ENCODE results near the gene BFSP2.

BFSP2 gene

DNA sequence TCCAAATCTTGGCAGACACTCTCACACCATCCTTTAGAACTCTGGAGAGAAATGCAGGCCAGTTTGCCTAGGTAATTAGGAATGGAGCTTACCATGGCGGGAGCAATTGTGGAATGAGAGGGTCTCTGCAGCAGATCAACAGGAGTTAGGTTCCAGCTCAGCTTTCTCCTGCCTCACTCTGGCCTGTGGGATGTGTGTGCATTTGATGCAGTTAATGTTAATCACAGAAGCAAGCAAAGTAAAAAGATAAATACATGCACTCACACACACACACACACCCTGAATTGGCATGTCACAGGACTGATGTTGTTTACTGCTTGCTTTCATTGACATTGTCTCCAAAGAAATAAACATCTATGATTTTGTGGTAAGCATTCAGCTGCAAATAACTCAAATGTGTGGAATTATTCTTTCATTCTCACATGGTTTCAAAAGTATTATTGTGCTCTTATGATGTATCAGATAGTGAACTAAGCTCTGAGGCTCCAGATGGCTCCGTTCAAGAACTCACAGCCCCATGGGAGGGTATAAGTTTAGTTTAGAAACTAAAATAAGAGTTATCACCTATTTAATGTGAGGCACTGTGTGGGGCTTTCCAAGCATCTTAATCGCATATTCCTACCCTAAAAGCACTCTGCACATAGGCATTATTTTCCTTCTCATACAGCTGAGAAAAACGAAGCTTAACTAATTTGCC, 31.3 kb upstream of the BFSP2 start:
- Histone ChIP-seq H3K36me3 (ENCODE audit: control insufficient read depth, insufficient read depth, low read length) (no peaks in the 10 kb centered on the region), H3K4me1 (ENCODE audit: control insufficient read depth, insufficient read depth, low read length, poor library complexity, severe bottlenecking) (no peaks in the 10 kb centered on the region), H3K4me3 (ENCODE audit: insufficient read depth, low read depth, low read length, poor library complexity, severe bottlenecking) (no peak overlapping the region), H3K27ac (ENCODE audit: insufficient read depth, low read length, poor library complexity, severe bottlenecking) (no peak overlapping the region), H3K27me3 (replicated peaks; ENCODE audit: control insufficient read depth, insufficient read depth, low read length, poor library complexity, severe bottlenecking) (no peaks in the 10 kb centered on the region), H3K9me3 (ENCODE audit: control insufficient read depth, low read length) (no peaks in the 10 kb centered on the region)
- no peak for DNase-seq

DNA sequence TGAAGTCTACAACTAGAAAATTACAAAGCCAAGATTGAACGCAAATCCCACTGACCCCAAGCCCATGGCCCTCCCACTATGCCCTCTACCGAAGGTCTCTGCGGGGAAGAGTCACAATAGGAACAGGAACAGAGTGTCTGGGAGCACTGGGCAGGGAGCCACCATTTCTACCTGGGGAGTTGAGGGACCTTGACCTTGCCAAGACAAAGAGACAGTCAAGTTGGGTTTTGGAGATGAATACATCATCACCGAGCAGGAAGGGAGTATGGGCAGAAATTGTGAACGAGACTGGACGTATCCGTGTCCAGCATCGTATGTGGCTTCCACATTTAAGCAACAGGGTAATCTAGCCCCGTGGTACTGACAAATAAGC, 30.8 kb upstream of the BFSP2 start:
- DNase-seq, result no peak
- no peaks in the 10 kb centered on the region for H3K36me3 ChIP-seq (ENCODE audit: control insufficient read depth, insufficient read depth, low read length)
- no peaks in the 10 kb centered on the region for H3K4me1 ChIP-seq (ENCODE audit: control insufficient read depth, insufficient read depth, low read length, poor library complexity, severe bottlenecking)
- no peaks in the 10 kb centered on the region for H3K9me3 ChIP-seq (ENCODE audit: control insufficient read depth, low read length)
- no peak overlapping the region for H3K4me3 ChIP-seq (ENCODE audit: insufficient read depth, low read depth, low read length, poor library complexity, severe bottlenecking)
- H3K27me3 ChIP-seq (replicated peaks; ENCODE audit: control insufficient read depth, insufficient read depth, low read length, poor library complexity, severe bottlenecking), result no peaks in the 10 kb centered on the region
- no peak overlapping the region for H3K27ac ChIP-seq (ENCODE audit: insufficient read depth, low read length, poor library complexity, severe bottlenecking)

DNA sequence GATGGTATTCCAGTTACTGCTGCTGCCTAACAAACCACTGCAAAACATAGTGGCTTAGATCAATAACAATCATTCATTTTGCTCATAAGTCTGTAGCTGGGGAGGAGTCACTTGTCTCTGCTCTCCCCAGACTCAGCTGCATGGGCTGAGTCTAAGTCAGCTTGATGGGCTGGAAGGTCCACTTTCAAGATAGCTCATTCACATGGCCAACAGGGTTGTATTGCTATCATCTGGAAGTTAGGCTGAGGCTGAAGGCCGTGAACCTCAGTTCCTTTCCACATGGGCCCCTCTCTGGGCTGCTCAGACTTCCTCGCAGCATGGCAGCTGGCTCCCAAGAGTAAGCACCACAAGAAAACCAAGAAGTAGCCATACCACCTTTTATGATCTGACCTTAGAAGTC, 28.7 kb upstream of the BFSP2 start:
- no peaks in the 10 kb centered on the region for H3K9me3 ChIP-seq (ENCODE audit: control insufficient read depth, low read length)
- no peak overlapping the region for H3K27ac ChIP-seq (ENCODE audit: insufficient read depth, low read length, poor library complexity, severe bottlenecking)
- H3K36me3 ChIP-seq (ENCODE audit: control insufficient read depth, insufficient read depth, low read length), result no peaks in the 10 kb centered on the region
- H3K4me1 ChIP-seq (ENCODE audit: control insufficient read depth, insufficient read depth, low read length, poor library complexity, severe bottlenecking), result no peaks in the 10 kb centered on the region
- no peak overlapping the region for H3K4me3 ChIP-seq (ENCODE audit: insufficient read depth, low read depth, low read length, poor library complexity, severe bottlenecking)
- DNase-seq, result no peak
- no peaks in the 10 kb centered on the region for H3K27me3 ChIP-seq (replicated peaks; ENCODE audit: control insufficient read depth, insufficient read depth, low read length, poor library complexity, severe bottlenecking)

DNA sequence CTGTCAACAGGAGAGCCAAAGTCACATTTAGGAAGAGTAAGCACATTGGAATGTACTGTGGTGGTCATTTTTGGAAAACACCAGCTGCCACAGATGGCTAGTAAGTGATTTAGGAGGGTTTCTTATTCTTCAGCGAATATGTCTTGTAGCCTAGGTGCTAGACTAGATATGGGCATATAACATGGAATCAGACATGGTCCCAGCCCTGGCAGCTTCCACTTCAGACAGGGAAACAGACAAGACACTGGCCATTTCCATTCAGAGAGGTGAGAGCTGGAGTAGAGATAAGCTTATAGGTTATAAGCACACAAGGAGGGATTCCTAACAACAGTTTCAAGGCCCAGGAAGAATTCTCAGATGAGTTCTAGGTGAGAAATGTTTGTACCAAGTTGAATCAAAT, 28.2 kb upstream of the BFSP2 start:
- Histone ChIP-seq H3K4me3 (ENCODE audit: insufficient read depth, low read depth, low read length, poor library complexity, severe bottlenecking) (no peak overlapping the region), H3K9me3 (ENCODE audit: control insufficient read depth, low read length) (no peaks in the 10 kb centered on the region), H3K27ac (ENCODE audit: insufficient read depth, low read length, poor library complexity, severe bottlenecking) (no peak overlapping the region), H3K27me3 (replicated peaks; ENCODE audit: control insufficient read depth, insufficient read depth, low read length, poor library complexity, severe bottlenecking) (no peaks in the 10 kb centered on the region), H3K36me3 (ENCODE audit: control insufficient read depth, insufficient read depth, low read length) (no peaks in the 10 kb centered on the region), H3K4me1 (ENCODE audit: control insufficient read depth, insufficient read depth, low read length, poor library complexity, severe bottlenecking) (no peaks in the 10 kb centered on the region)
- no peak for DNase-seq

DNA sequence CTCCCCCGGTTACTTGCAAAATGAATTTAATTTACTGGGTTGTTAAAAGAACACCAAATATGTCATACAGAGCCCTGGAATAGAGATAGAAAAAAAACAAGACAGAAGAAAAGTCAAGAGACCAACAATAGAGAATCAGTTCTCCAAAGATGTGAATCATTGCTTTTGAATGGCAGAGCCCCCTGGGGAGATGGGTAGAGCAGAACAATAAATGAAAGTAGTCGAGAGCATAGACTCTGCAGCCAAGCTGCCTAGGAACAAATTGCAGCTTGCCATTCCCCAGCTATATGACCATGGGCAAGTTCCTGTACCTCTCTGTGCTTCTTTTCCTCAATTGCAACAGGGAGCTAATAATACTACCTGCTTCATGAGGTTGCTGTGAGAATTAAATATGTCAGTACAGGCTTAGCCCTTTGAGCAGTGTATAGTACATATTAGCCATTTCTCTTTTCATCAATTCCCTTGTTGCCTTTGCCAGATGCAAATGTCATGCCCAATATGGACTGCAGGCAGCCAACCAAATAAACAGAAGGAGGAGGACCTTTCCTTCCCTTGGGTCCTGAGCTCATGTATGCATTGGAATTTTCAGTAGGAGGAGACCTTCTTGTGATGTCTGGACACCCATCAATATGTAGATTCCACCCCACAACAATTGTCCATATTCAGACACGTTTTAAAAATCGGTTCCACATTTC, 25.0 kb upstream of the BFSP2 start:
- Histone ChIP-seq H3K9me3 (ENCODE audit: control insufficient read depth, low read length) (no peaks in the 10 kb centered on the region), H3K4me3 (ENCODE audit: insufficient read depth, low read depth, low read length, poor library complexity, severe bottlenecking) (no peak overlapping the region), H3K27me3 (replicated peaks; ENCODE audit: control insufficient read depth, insufficient read depth, low read length, poor library complexity, severe bottlenecking) (no peaks in the 10 kb centered on the region), H3K27ac (ENCODE audit: insufficient read depth, low read length, poor library complexity, severe bottlenecking) (no peak overlapping the region), H3K36me3 (ENCODE audit: control insufficient read depth, insufficient read depth, low read length) (no peaks in the 10 kb centered on the region), H3K4me1 (ENCODE audit: control insufficient read depth, insufficient read depth, low read length, poor library complexity, severe bottlenecking) (no peaks in the 10 kb centered on the region)
- DNase-seq, result no peak

DNA sequence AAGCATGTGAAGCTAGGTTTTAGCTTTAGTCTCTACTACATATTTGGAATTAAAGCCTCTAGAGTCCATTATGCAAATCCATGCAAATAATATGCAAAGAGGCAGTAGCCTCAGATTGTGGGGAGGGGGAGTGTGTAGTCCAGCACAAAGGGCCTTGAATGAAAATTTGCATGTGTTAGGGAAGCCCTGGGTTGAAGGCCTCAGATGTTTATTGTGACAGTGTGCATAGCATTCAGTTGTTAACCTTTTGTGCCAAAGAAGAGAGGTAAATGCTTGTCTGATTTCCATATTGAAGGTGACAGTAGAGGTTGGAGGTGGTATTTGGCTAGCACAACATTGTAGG, 24.5 kb upstream of the BFSP2 start:
- Histone ChIP-seq H3K9me3 (ENCODE audit: control insufficient read depth, low read length) (no peaks in the 10 kb centered on the region), H3K4me3 (ENCODE audit: insufficient read depth, low read depth, low read length, poor library complexity, severe bottlenecking) (no peak overlapping the region), H3K36me3 (ENCODE audit: control insufficient read depth, insufficient read depth, low read length) (no peaks in the 10 kb centered on the region), H3K27me3 (replicated peaks; ENCODE audit: control insufficient read depth, insufficient read depth, low read length, poor library complexity, severe bottlenecking) (no peaks in the 10 kb centered on the region), H3K4me1 (ENCODE audit: control insufficient read depth, insufficient read depth, low read length, poor library complexity, severe bottlenecking) (no peaks in the 10 kb centered on the region), H3K27ac (ENCODE audit: insufficient read depth, low read length, poor library complexity, severe bottlenecking) (no peak overlapping the region)
- DNase-seq, result no peak

DNA sequence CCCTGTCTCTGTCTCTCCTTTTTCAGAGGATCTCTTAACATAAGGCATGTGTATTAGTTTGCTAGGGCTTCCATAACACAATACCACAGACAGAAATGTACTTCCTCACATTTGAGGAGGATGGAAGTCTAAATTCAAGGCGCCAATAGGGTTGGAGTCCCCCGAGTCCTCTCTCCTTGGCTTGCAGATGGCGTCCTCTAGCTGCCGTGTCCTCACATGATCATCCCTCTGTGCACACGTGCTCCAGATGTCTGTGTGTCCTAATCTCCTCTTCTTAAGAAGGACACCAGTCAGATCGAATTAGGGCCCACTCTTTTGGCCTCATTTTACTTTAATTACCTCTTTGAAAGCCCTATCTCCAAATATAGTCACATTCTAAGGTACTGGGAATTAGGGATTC, 23.0 kb upstream of the BFSP2 start:
- no peak for DNase-seq
- H3K4me3 ChIP-seq (ENCODE audit: insufficient read depth, low read depth, low read length, poor library complexity, severe bottlenecking), result no peak overlapping the region

DNA sequence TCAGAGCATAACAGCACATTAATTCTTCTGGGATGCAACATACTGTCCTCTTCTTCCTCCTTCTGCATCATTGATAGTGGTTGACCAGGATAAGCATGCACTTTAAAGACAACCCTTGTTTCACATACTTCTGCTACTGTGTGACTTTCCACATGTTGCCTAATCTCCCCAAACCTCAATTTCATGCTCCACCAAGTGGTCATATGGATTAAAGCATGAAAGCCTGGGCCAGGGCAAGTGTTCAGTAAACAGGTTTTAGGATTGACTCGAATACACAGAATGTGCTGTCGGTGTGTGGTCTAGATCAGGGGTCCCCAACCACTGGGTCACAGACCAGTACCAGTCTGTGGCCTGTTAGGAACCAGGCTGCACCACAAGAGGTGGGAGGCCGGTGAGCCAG, 22.5 kb upstream of the BFSP2 start:
- Histone ChIP-seq H3K27me3 (replicated peaks; ENCODE audit: control insufficient read depth, insufficient read depth, low read length, poor library complexity, severe bottlenecking) (no peaks in the 10 kb centered on the region), H3K4me3 (ENCODE audit: insufficient read depth, low read depth, low read length, poor library complexity, severe bottlenecking) (no peak overlapping the region), H3K27ac (ENCODE audit: insufficient read depth, low read length, poor library complexity, severe bottlenecking) (no peak overlapping the region), H3K9me3 (ENCODE audit: control insufficient read depth, low read length) (no peaks in the 10 kb centered on the region), H3K4me1 (ENCODE audit: control insufficient read depth, insufficient read depth, low read length, poor library complexity, severe bottlenecking) (no peaks in the 10 kb centered on the region), H3K36me3 (ENCODE audit: control insufficient read depth, insufficient read depth, low read length) (no peaks in the 10 kb centered on the region)
- DNase-seq, result no peak

More for the DNA sequence above, 23.0 kb upstream of the BFSP2 start:
- no peaks in the 10 kb centered on the region for H3K27me3 ChIP-seq (replicated peaks; ENCODE audit: control insufficient read depth, insufficient read depth, low read length, poor library complexity, severe bottlenecking)
- H3K27ac ChIP-seq (ENCODE audit: insufficient read depth, low read length, poor library complexity, severe bottlenecking), result no peak overlapping the region
- H3K4me1 ChIP-seq (ENCODE audit: control insufficient read depth, insufficient read depth, low read length, poor library complexity, severe bottlenecking), result no peaks in the 10 kb centered on the region
- H3K36me3 ChIP-seq (ENCODE audit: control insufficient read depth, insufficient read depth, low read length), result no peaks in the 10 kb centered on the region
- H3K9me3 ChIP-seq (ENCODE audit: control insufficient read depth, low read length), result no peaks in the 10 kb centered on the region

DNA sequence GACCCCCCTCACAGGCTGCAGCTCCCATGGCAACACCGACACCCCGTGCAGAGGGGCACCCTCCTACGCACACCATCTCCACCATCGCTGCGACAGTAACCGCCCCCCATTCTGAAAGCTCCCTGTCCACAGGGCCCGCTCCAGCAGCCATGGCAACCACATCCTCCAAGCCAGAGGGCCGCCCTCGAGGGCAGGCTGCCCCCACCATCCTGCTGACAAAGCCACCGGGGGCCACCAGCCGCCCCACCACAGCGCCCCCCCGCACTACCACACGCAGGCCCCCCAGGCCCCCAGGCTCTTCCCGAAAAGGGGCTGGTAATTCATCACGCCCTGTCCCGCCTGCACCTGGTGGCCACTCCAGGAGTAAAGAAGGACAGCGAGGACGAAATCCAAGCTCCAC, 19.9 kb upstream of the BFSP2 start:
- Histone ChIP-seq H3K9me3 (ENCODE audit: control insufficient read depth, low read length) (no peaks in the 10 kb centered on the region), H3K4me3 (ENCODE audit: insufficient read depth, low read depth, low read length, poor library complexity, severe bottlenecking) (no peak overlapping the region), H3K27me3 (replicated peaks; ENCODE audit: control insufficient read depth, insufficient read depth, low read length, poor library complexity, severe bottlenecking) (no peaks in the 10 kb centered on the region), H3K4me1 (ENCODE audit: control insufficient read depth, insufficient read depth, low read length, poor library complexity, severe bottlenecking) (no peaks in the 10 kb centered on the region), H3K36me3 (ENCODE audit: control insufficient read depth, insufficient read depth, low read length) (no peaks in the 10 kb centered on the region), H3K27ac (ENCODE audit: insufficient read depth, low read length, poor library complexity, severe bottlenecking) (no peak overlapping the region)
- DNase-seq, result no peak

DNA sequence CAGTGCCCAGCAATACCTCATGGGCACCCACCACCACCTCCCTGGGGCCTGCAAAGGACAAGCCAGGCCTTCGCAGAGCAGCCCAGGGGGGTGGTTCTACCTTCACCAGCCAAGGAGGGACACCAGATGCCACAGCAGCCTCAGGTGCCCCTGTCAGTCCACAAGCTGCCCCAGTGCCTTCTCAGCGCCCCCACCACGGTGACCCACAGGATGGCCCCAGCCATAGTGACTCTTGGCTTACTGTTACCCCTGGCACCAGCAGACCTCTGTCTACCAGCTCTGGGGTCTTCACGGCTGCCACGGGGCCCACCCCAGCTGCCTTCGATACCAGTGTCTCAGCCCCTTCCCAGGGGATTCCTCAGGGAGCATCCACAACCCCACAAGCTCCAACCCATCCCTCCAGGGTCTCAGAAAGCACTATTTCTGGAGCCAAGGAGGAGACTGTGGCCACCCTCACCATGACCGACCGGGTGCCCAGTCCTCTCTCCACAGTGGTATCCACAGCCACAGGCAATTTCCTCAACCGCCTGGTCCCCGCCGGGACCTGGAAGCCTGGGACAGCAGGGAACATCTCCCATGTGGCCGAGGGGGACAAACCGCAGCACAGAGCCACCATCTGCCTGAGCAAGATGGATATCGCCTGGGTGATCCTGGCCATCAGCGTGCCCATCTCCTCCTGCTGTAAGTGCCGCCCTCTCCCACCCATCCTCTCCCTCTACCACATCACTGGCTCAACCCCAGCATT, 19.2 kb upstream of the BFSP2 start:
- H3K9me3 ChIP-seq (ENCODE audit: control insufficient read depth, low read length), result no peaks in the 10 kb centered on the region
- H3K4me3 ChIP-seq (ENCODE audit: insufficient read depth, low read depth, low read length, poor library complexity, severe bottlenecking), result no peak overlapping the region
- no peaks in the 10 kb centered on the region for H3K4me1 ChIP-seq (ENCODE audit: control insufficient read depth, insufficient read depth, low read length, poor library complexity, severe bottlenecking)
- no peaks in the 10 kb centered on the region for H3K27me3 ChIP-seq (replicated peaks; ENCODE audit: control insufficient read depth, insufficient read depth, low read length, poor library complexity, severe bottlenecking)
- no peak overlapping the region for H3K27ac ChIP-seq (ENCODE audit: insufficient read depth, low read length, poor library complexity, severe bottlenecking)
- DNase-seq, result no peak
- no peaks in the 10 kb centered on the region for H3K36me3 ChIP-seq (ENCODE audit: control insufficient read depth, insufficient read depth, low read length)

All from effector memory CD4-positive, alpha-beta T cell (primary cell).